K562 (cell line): ENCODE results near the gene MEF2D. TPM values are rescaled to one million over a fixed set of nuclear protein-coding genes. Genes with fewer than 3 reads are reported as not detected.

ENCODE experiments used
- ATAC-seq: fragments of 200-7000 bp; cut with Tn5 transposase; 3 replicates; pipeline ENCODE4 v1.9.1; 2020; ENCODE audit warnings: moderate library complexity
- BruUV-seq: library from RNA; stranded (reverse); fragments of 400-500 nt; replicated peaks from 2 replicates; lab custom pipeline; 2021; lab: Mats Ljungman, UMichigan
- CTCF ChIA-PET: fragments of 300-600 bp; formaldehyde crosslinking; extraction: SDS; loops from one replicate; lab custom pipeline; 2021; ENCODE audit warnings: low intra/inter-chr PET ratio; lab: Yijun Ruan, JAX
- POLR2A ChIA-PET: fragments of 300-600, 350-650 bp; sonication (Branson Sonifier 250); formaldehyde crosslinking; extraction: SDS; loops from one replicate; lab custom pipeline; 2021; ENCODE audit warnings: antibody characterized with exemption, inconsistent platforms; lab: Yijun Ruan, JAX
- DNase-seq, 4 experiments: peaks; one replicate each; pipeline versions ENCODE4 v3.0.0 to v3.0.0-alpha.2; 2011 to 2018; ENCODE audit warnings: low spot score in 3 of 4, mixed read lengths in 3 of 4; ENCODE audit errors: extremely low read depth in 1 of 4
- FAIRE-seq: peaks from 2 replicates; lab custom pipeline; 2011; peaks lifted over from hg19 to GRCh38; lab: Jason Lieb, UNC
- H2AFZ ChIP-seq: 2 replicates; pipeline ENCODE4 v1.6.0; 2011; ENCODE audit warnings: low read depth, low read length, control low read depth, inconsistent platforms
- H3K27ac ChIP-seq: fragments of 200-600 bp; 3 replicates; pipeline ENCODE4 v1.8.0; 2011; ENCODE audit warnings: low read depth, mild to moderate bottlenecking, control low read depth, inconsistent platforms, low read length, moderate library complexity, mixed read lengths; ENCODE audit errors: extremely low read depth
- H3K27me3 ChIP-seq, 2 experiments: fragments of 300-600 bp in 1 of 2; 2 replicates in 1 of 2; 3 replicates in 1 of 2; pipeline versions ENCODE4 v1.6.0 to v1.8.0; 2011; ENCODE audit warnings: inconsistent platforms in 2 of 2, low read length in 2 of 2, mild to moderate bottlenecking in 1 of 2, mixed read lengths in 1 of 2, moderate library complexity in 1 of 2; ENCODE audit not compliant: control insufficient read depth in 2 of 2, insufficient read depth in 2 of 2
- H3K36me3 ChIP-seq: fragments of 300-600 bp; 3 replicates; pipeline ENCODE4 v1.8.0; 2011; ENCODE audit warnings: mild to moderate bottlenecking, low read length, inconsistent platforms; ENCODE audit not compliant: control insufficient read depth, insufficient read depth
- H3K4me1 ChIP-seq, 2 experiments: fragments of 200-600 bp in 1 of 2; replicated peaks in 1 of 2; 2 replicates in 1 of 2; 3 replicates in 1 of 2; pipeline versions ENCODE4 v1.5.1 to v1.8.0; 2011; ENCODE audit warnings: inconsistent platforms in 2 of 2, low read length in 2 of 2, mild to moderate bottlenecking in 1 of 2, mixed read lengths in 1 of 2, moderate library complexity in 1 of 2; ENCODE audit not compliant: control insufficient read depth in 2 of 2, insufficient read depth in 2 of 2
- H3K4me2 ChIP-seq: 2 replicates; pipeline ENCODE4 v1.6.1; 2011; ENCODE audit warnings: low read length, control low read depth, inconsistent platforms, mixed read lengths; ENCODE audit not compliant: insufficient read depth
- H3K4me3 ChIP-seq: fragments of 200-600 bp; sonication (generic), shearing (Covaris generic); 2 replicates; pipeline ENCODE4 v1.5.1; 2016; ENCODE audit warnings: control low read depth, inconsistent platforms
- H3K79me2 ChIP-seq: fragments of 200-600 bp; 3 replicates; pipeline ENCODE4 v1.8.0; 2011; ENCODE audit warnings: low read length, inconsistent platforms; ENCODE audit not compliant: control insufficient read depth, insufficient read depth
- H3K9ac ChIP-seq, 2 experiments: 2 replicates each; pipeline versions ENCODE4 v1.6.0 to v1.6.1; 2011; ENCODE audit warnings: low read depth in 2 of 2, low read length in 2 of 2, control low read depth in 1 of 2, inconsistent platforms in 1 of 2, mild to moderate bottlenecking in 1 of 2, mixed read lengths in 1 of 2; ENCODE audit not compliant: insufficient read depth in 1 of 2
- H3K9me1 ChIP-seq: one replicate; pipeline ENCODE4 v1.6.0; 2011; ENCODE audit warnings: inconsistent platforms, mild to moderate bottlenecking, low read length, moderate library complexity; ENCODE audit not compliant: control insufficient read depth, insufficient read depth
- H3K9me3 ChIP-seq: replicated peaks from 2 replicates; pipeline ENCODE4 v1.5.1; 2011; ENCODE audit warnings: low read depth, low read length, inconsistent platforms; ENCODE audit not compliant: control insufficient read depth, insufficient read depth
- H4K20me1 ChIP-seq: replicated peaks from 2 replicates; pipeline ENCODE4 v1.6.1; 2011; ENCODE audit warnings: low read length, inconsistent platforms, mixed read lengths; ENCODE audit not compliant: control insufficient read depth, insufficient read depth
- AFF4 ChIP-seq: sonication (generic); formaldehyde crosslinking; IDR thresholded peaks from 2 replicates; pipeline ENCODE4 v1.8.0; 2023; ENCODE audit warnings: mild to moderate bottlenecking, missing genetic modification reagents
- CAMTA2 ChIP-seq: fragments of 250-450 bp; sonication (Bioruptor Pico); conservative IDR thresholded peaks from 2 replicates; pipeline ENCODE4 v1.5.1; 2022
- HSF4 ChIP-seq: fragments of 250-450 bp; sonication (Bioruptor Pico); IDR thresholded peaks from 2 replicates; pipeline ENCODE4 v2.1.2; 2022; ENCODE audit warnings: mild to moderate bottlenecking, moderate library complexity, borderline replicate concordance
- MBD2 ChIP-seq: sonication (generic); IDR thresholded peaks from 2 replicates; pipeline ENCODE4 v1.6.1; 2016; ENCODE audit warnings: low read depth, borderline replicate concordance
- MECOM ChIP-seq: fragments of 250-450 bp; sonication (Bioruptor Pico); IDR thresholded peaks from 2 replicates; pipeline ENCODE4 v1.8.0; 2022; ENCODE audit warnings: inconsistent platforms
- NR4A1 ChIP-seq, 2 experiments: fragments of 250-450 bp in 1 of 2; fragments of 450-650 bp in 1 of 2; sonication (Bioruptor Pico) in 1 of 2; IDR thresholded peaks; 2 replicates each; pipeline versions ENCODE4 v1.4.0 to v1.6.1; 2016 to 2020; ENCODE audit warnings: mild to moderate bottlenecking in 2 of 2, missing compliant biosample characterization in 1 of 2, missing genetic modification characterization in 1 of 2, moderate library complexity in 1 of 2
- SNAPC5 ChIP-seq: fragments of 250-450 bp; sonication (Bioruptor Pico); IDR thresholded peaks from 2 replicates; pipeline ENCODE4 v1.8.0; 2021; ENCODE audit warnings: moderate library complexity, mild to moderate bottlenecking, inconsistent platforms
- STAG1 ChIP-seq: sonication (generic); formaldehyde crosslinking; IDR thresholded peaks from 2 replicates; pipeline ENCODE4 v1.5.0; 2020; ENCODE audit warnings: missing genetic modification reagents, borderline replicate concordance
- XRCC3 ChIP-seq: fragments of 450-650 bp; IDR thresholded peaks from 2 replicates; pipeline ENCODE4 v1.6.1; 2017; ENCODE audit warnings: mild to moderate bottlenecking, moderate library complexity
- ZEB2 ChIP-seq: fragments of 450-650 bp; IDR thresholded peaks from 2 replicates; pipeline ENCODE4 v1.6.1; 2016
- ZNF184 ChIP-seq: sonication (generic); formaldehyde crosslinking; IDR thresholded peaks from 2 replicates; pipeline ENCODE4 v1.5.0; 2020; ENCODE audit warnings: missing genetic modification reagents
- ZNF232 ChIP-seq: sonication (generic); formaldehyde crosslinking; IDR thresholded peaks from 2 replicates; pipeline ENCODE4 v1.8.0; 2022; ENCODE audit warnings: mild to moderate bottlenecking, missing genetic modification reagents
- ZNF444 ChIP-seq: fragments of 250-450 bp; sonication (Bioruptor Pico); IDR thresholded peaks from 2 replicates; pipeline ENCODE4 v1.4.0; 2020; ENCODE audit warnings: mild to moderate bottlenecking, moderate library complexity
- WGBS: fragments of 100-300 bp; shearing (Covaris generic); methylation state at CpG from one replicate; pipeline ENCODE4 v1.1.6; 2016; ENCODE audit warnings: low coverage, mixed read lengths; ENCODE audit not compliant: insufficient coverage; ENCODE audit errors: missing lambda C conversion rate; 5-methylcytosine and 5-hydroxymethylcytosine counted together
- in situ Hi-C: fragments of 300-500 bp; cut with MboI; formaldehyde crosslinking; loops from 4 replicates; pipeline ENCODE4 v1.15.0; 2018; ENCODE audit warnings: inconsistent platforms, mixed read lengths
- intact Hi-C: fragments of 100-400 bp; cut with micrococcal nuclease; formaldehyde crosslinking; loops from 2 replicates; pipeline ENCODE4 v1.14.2; 2022
- polyA plus RNA-seq, 8 experiments: library from polyadenylated mRNA; depleted of rRNA in 4 of 8; stranded (reverse) in 5 of 8; unstranded in 3 of 8; fragments of >200 nt; fragmentation: Nextera tagmentation in 2 of 8; fragmentation: Illumina TruSeq in 1 of 8; extraction: Ambion mirVana in 2 of 8; extraction: Trizol in 1 of 8; gene quantifications; 2 replicates each; pipeline versions ENCODE4 v1.2.1 to v1.2.3, GENCODE V29; 2011 to 2014; ENCODE audit warnings: inconsistent platforms in 1 of 8, missing spikeins in 1 of 8
- total RNA-seq, 7 experiments: library from RNA; depleted of rRNA in 6 of 7; stranded (reverse); fragments of >200 nt in 6 of 7; fragmentation: Illumina TruSeq in 2 of 7; extraction: Trizol in 2 of 7; gene quantifications; 2 replicates each; pipeline versions ENCODE4 v1.2.1 to v1.2.3, GENCODE V29; 2011 to 2021; ENCODE audit warnings: low replicate concordance in 1 of 7

The MEF2D gene
- total and polyA plus RNA-seq, 9 of the 15 experiments (the other 6 are each of a cell fraction or from before 2014, with no cell fraction given), result 0.10 to 19.5 (median 2.6) TPM

- Histone ChIP-seq H3K9me3 (no peaks in the 10 kb centered on the region), H3K27me3 (no peaks in the 10 kb centered on the region), H4K20me1 (no peaks in the 10 kb centered on the region), H3K4me3 (no peak overlapping the region), H3K9me1 (no peaks in the 10 kb centered on the region), H3K4me2 (no peak overlapping the region), H2AFZ (no peak overlapping the region), H3K4me1 (no peaks in the 10 kb centered on the region), H3K9ac (no peak overlapping the region), H3K27ac (no peak overlapping the region), H3K36me3 (peaks cover 44% of the 10 kb centered on the region; the same call in 2 of the 3 replicates), H3K79me2 (no peaks in the 10 kb centered on the region)
- TF ChIP-seq XRCC3, result no peak
- TF ChIP-seq STAG1 (CRISPR knock-in tag), result no peak
- no peak for TF ChIP-seq ZNF184 (CRISPR knock-in tag)
- TF ChIP-seq ZNF444, result no peak
- TF ChIP-seq ZEB2, result no peak
- TF ChIP-seq MECOM (CRISPR knock-in tag), result no peak
- TF ChIP-seq AFF4 (CRISPR knock-in tag), result no peak
- TF ChIP-seq NR4A1 (CRISPR knock-in tag; IDR thresholded peaks at IDR 0.05), result no peak
- no peak for TF ChIP-seq NR4A1 (tag; IDR thresholded peaks at IDR 0.05)
- TF ChIP-seq MBD2, result no peak
- no peak for TF ChIP-seq CAMTA2 (CRISPR knock-in tag)
- no peak for TF ChIP-seq SNAPC5 (CRISPR knock-in tag)
- no peak for TF ChIP-seq ZNF232 (CRISPR knock-in tag)
- TF ChIP-seq HSF4 (CRISPR knock-in tag), result no peak
- intact Hi-C loops, result no loop called here
- CTCF ChIA-PET, result no interaction called here
- DNase-seq (no peak), FAIRE-seq (no peak), ATAC-seq (no peak)
- in situ Hi-C loops, result no loop called here
- WGBS, result 66% methylated on average over 5 of the region's 5 CpGs
- BruUV-seq, result no TSS peak
- POLR2A ChIA-PET, result interaction anchor here (0.6 to 1.5 kb wide), 4 partner anchors 9 to 18 kb away, joined by 3 to 4 read pairs (median 3); no protein-coding TSS in a partner anchor
Measured at GRCh38 chr1:156550346-156550745, 49.8 kb upstream of the MEF2D start.
